Activated CD4-positive, alpha-beta T cell treated with anti-CD3 and anti-CD28 coated beads for 1 hour (primary cell): ENCODE results near the gene SPATA17.
"Not testable (repeated sequence)": the region's sequence is repeated elsewhere in the genome, so short reads cannot be mapped to it uniquely, and the experiment has no call there.

Experiments used
- DNase-seq: peaks from one replicate; pipeline ENCODE4 v3.0.0-alpha.2; 2020

Gene SPATA17

GRCh38 chr1:217681806-217682205 is 50.7 kb downstream of the SPATA17 start:
- no peak for DNase-seq

- DNase-seq = no peak
These were observed 56.4 kb downstream of the SPATA17 start for GRCh38 chr1:217687511-217687910.

- DNase-seq = not testable (repeated sequence)
These were observed 65.0 kb downstream of the SPATA17 start for GRCh38 chr1:217696140-217696539.

GRCh38 chr1:217703326-217703725 is 72.2 kb downstream of the SPATA17 start:
- DNase-seq = no peak

GRCh38 chr1:217712925-217713597 is 81.9 kb downstream of the SPATA17 start:
- no peak for DNase-seq

- no peak for DNase-seq
These were observed 84.5 kb downstream of the SPATA17 start for GRCh38 chr1:217715681-217716080.

- DNase-seq = no peak
These were observed 86.8 kb downstream of the SPATA17 start for GRCh38 chr1:217717959-217718358.

GRCh38 chr1:217718873-217719272 is 87.7 kb downstream of the SPATA17 start:
- no peak for DNase-seq

GRCh38 chr1:217721692-217722091 is 90.5 kb downstream of the SPATA17 start:
- DNase-seq = no peak

- DNase-seq = no peak
These were observed 103.8 kb downstream of the SPATA17 start for GRCh38 chr1:217734973-217735372.

- DNase-seq = no peak
These were observed 116.1 kb downstream of the SPATA17 start for GRCh38 chr1:217747156-217747769.

GRCh38 chr1:217769768-217770167 is 138.6 kb downstream of the SPATA17 start:
- no peak for DNase-seq

GRCh38 chr1:217770918-217771317 is 139.8 kb downstream of the SPATA17 start:
- DNase-seq = no peak

GRCh38 chr1:217776693-217777092 is 145.5 kb downstream of the SPATA17 start:
- DNase-seq = no peak

GRCh38 chr1:217781056-217781455 is 149.9 kb downstream of the SPATA17 start:
- DNase-seq = no peak

GRCh38 chr1:217791091-217791490 is 159.9 kb downstream of the SPATA17 start:
- DNase-seq = no peak

GRCh38 chr1:217805792-217806191 is 174.6 kb downstream of the SPATA17 start:
- DNase-seq = no peak

- no peak for DNase-seq
These were observed 181.0 kb downstream of the SPATA17 start for GRCh38 chr1:217812175-217812574.

- no peak for DNase-seq
These were observed 181.9 kb downstream of the SPATA17 start for GRCh38 chr1:217813031-217813430.

- DNase-seq = no peak
These were observed 206.5 kb downstream of the SPATA17 start for GRCh38 chr1:217837691-217838090.

- DNase-seq = no peak
These were observed 208.0 kb downstream of the SPATA17 start for GRCh38 chr1:217839161-217839560.

- no peak for DNase-seq
These were observed 215.6 kb downstream of the SPATA17 start for GRCh38 chr1:217846733-217847132.

- no peak for DNase-seq
These were observed 216.5 kb downstream of the SPATA17 start for GRCh38 chr1:217847643-217848042.

- no peak for DNase-seq
These were observed 225.3 kb downstream of the SPATA17 start for GRCh38 chr1:217856342-217857034.
